ENCODE data around the gene SRPX2. TPM values are rescaled to one million over a fixed set of nuclear protein-coding genes. Genes with fewer than 3 reads are reported as not detected.
A peak's percentile ranks its signal among the peaks of the same experiment; 100 is the strongest.

SRPX2 gene
- total and polyA plus RNA-seq, 2 of the 13 experiments (the other 11 are each of a cell fraction or from before 2014, with no cell fraction given), result 1.5 to 6.7 TPM

GRCh38 chrX:100647739-100648138 lies 3.7 kb downstream of the SRPX2 start:
- no CpG with 5 or more reads among the region's 2 CpGs for WGBS (ENCODE audit: low lambda C conversion rate)
- peak overlapping the region in 2 of 3 experiments; percentile 28 to 52; a peak in 1 of 6 replicates for H3K4me3 ChIP-seq (replicated peaks in 1 of 3; ENCODE audit: insufficient read depth in 1 of 3, low read depth in 2 of 3, low read length in 3 of 3)
- in situ Hi-C loops (cut with HindIII; ENCODE audit: extremely low pct_ligation_motif_present, low pct_unique_long_range_greater_than_20kb), result no loop called here
- intact Hi-C loops (cut with micrococcal nuclease; ENCODE audit: unreplicated experiment), result no loop called here
- no peak overlapping the region for H2AFZ ChIP-seq (ENCODE audit: low read length)
- H4K20me1 ChIP-seq (ENCODE audit: insufficient read depth, low read length), result no peaks in the 10 kb centered on the region
- peak overlapping the region; percentile 97 for H3K27ac ChIP-seq (ENCODE audit: extremely low read length, insufficient read depth, low read length)
- BruUV-seq (replicated peaks), result no TSS peak
- no peaks in the 10 kb centered on the region for H3K9me3 ChIP-seq (ENCODE audit: low read length)
- H3K4me2 ChIP-seq (ENCODE audit: low read depth, low read length), result peak overlapping the region; percentile 88
- H3K79me2 ChIP-seq (ENCODE audit: insufficient read depth, low read length), result no peaks in the 10 kb centered on the region
- no peaks in the 10 kb centered on the region for H3K27me3 ChIP-seq (ENCODE audit: control insufficient read depth in 1 of 2, insufficient read depth in 2 of 2, low read length in 2 of 2)
- H3K36me3 ChIP-seq (replicated peaks in 1 of 2; ENCODE audit: control insufficient read depth in 1 of 2, insufficient read depth in 2 of 2, low read length in 2 of 2), result no peaks in the 10 kb centered on the region
- DNase-seq (ENCODE audit: low spot score) (peak; percentile 60), ATAC-seq (peak; percentile 30), FAIRE-seq (peak; percentile 37)
- ChIA-PET CTCF (ENCODE audit: low intra/inter-chr PET ratio, low total read pairs) (no interaction called here), POLR2A (interaction anchor here (5.1 kb wide), 1 partner anchor 11 kb away, joined by 67 read pairs; the partner anchor contains the start of gene TSPAN6)
- H3K4me1 ChIP-seq (ENCODE audit: insufficient read depth, low read length), result peaks cover 81% of the 10 kb centered on the region
- peak overlapping the region; percentile 54 for H3K9ac ChIP-seq (ENCODE audit: insufficient read depth, low read depth, low read length)
- TF ChIP-seq PLRG1 (conservative IDR thresholded peaks at IDR 0.05), result no peak
- no peak for TF ChIP-seq ZNF747 (CRISPR knock-in tag; IDR thresholded peaks at IDR 0.05; ENCODE audit: borderline replicate concordance)
- no peak for TF ChIP-seq ZSCAN20 (CRISPR knock-in tag; IDR thresholded peaks at IDR 0.05; ENCODE audit: borderline replicate concordance)
- no peak for TF ChIP-seq FOXP1 (IDR thresholded peaks at IDR 0.05)
- TF ChIP-seq FOXP1 (CRISPR knock-in tag; IDR thresholded peaks at IDR 0.05), result peak; percentile 24; the same call in 1 of the 2 replicates
- TF ChIP-seq CTCF (CRISPR knock-in tag; IDR thresholded peaks at IDR 0.05), result no peak
- no peak for TF ChIP-seq ZNF468 (CRISPR knock-in tag; IDR thresholded peaks at IDR 0.05)
- TF ChIP-seq TCF7 (IDR thresholded peaks at IDR 0.05; ENCODE audit: low read depth), result peak; percentile 15; the same call in 1 of the 2 replicates
- TF ChIP-seq ATF1 (CRISPR knock-in tag; IDR thresholded peaks at IDR 0.05), result no peak
- no peak for TF ChIP-seq ZNF558 (CRISPR knock-in tag; IDR thresholded peaks at IDR 0.05; ENCODE audit: borderline replicate concordance)
- TF ChIP-seq SAP130 (CRISPR knock-in tag; IDR thresholded peaks at IDR 0.05; ENCODE audit: low read depth), result 0 out of 2 replicates have a peak, but pooled peaks have one; percentile 5
- TF ChIP-seq SOX13 (IDR thresholded peaks at IDR 0.05), result no peak
- TF ChIP-seq SOX13 (CRISPR knock-in tag; conservative IDR thresholded peaks at IDR 0.05 in 1 of 2, IDR thresholded peaks at IDR 0.05 in 1 of 2), result peak in 1 of 2 experiments; percentile 76; a peak in 2 of 4 replicates
- no peak for TF ChIP-seq EED (CRISPR knock-in tag; IDR thresholded peaks at IDR 0.05)
- no peak for TF ChIP-seq ZNF7 (CRISPR knock-in tag; IDR thresholded peaks at IDR 0.05)
- TF ChIP-seq SRF (IDR thresholded peaks at IDR 0.05; ENCODE audit: low read depth, low read length), result no peak
- TF ChIP-seq WIZ (CRISPR knock-in tag; IDR thresholded peaks at IDR 0.05), result no peak
- peak; percentile 90 for TF ChIP-seq ZNF24 (IDR thresholded peaks at IDR 0.05)
- no peak for TF ChIP-seq PITX1 (CRISPR knock-in tag; IDR thresholded peaks at IDR 0.05)
- 0 out of 2 replicates have a peak, but pooled peaks have one; percentile 2 for TF ChIP-seq HNF4A (CRISPR knock-in tag; IDR thresholded peaks at IDR 0.05)
- peak; percentile 79 for TF ChIP-seq TFAP4 (IDR thresholded peaks at IDR 0.05; ENCODE audit: borderline replicate concordance, low read depth)
- no peak for TF ChIP-seq SOX6 (IDR thresholded peaks at IDR 0.05)
- TF ChIP-seq SOX6 (CRISPR knock-in tag; IDR thresholded peaks at IDR 0.05), result 0 out of 2 replicates have a peak, but pooled peaks have one; percentile 22
- TF ChIP-seq, protein P1, sequence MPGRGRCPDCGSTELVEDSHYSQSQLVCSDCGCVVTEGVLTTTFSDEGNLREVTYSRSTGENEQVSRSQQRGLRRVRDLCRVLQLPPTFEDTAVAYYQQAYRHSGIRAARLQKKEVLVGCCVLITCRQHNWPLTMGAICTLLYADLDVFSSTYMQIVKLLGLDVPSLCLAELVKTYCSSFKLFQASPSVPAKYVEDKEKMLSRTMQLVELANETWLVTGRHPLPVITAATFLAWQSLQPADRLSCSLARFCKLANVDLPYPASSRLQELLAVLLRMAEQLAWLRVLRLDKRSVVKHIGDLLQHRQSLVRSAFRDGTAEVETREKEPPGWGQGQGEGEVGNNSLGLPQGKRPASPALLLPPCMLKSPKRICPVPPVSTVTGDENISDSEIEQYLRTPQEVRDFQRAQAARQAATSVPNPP (CRISPR knock-in tag; IDR thresholded peaks at IDR 0.05), result no peak
